Endothelial cell of hepatic sinusoid (primary cell): ENCODE results near the gene RPS6KC1.
"Not testable (repeated sequence)": the region's sequence is repeated elsewhere in the genome, so short reads cannot be mapped to it uniquely, and the experiment has no call there.

Source experiments
- in situ Hi-C: cut with HindIII; loops from 2 replicates; pipeline ENCODE4 v1.10.0; 2017; ENCODE audit warnings: low sequenced_read_pairs

RPS6KC1 gene

DNA sequence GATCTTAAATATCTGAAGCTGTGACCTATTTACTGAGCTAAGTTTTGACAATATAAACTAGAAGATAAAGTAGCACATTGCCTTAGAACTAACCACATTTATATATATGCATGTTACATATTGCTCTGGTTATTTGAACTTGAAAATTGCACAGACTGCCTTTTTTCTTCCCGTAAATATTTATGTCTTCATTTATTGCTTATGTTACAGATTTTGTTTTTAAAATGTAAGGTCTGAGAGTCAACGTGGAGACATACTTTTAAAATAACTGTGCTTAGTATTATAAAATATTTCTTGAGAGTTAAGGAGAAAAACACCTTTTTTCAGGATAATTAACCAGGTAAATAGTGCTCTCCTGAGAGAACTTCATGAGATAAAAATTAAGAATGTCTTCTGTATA, 3.1 kb downstream of the RPS6KC1 start:
- in situ Hi-C loops, result no loop called here

DNA sequence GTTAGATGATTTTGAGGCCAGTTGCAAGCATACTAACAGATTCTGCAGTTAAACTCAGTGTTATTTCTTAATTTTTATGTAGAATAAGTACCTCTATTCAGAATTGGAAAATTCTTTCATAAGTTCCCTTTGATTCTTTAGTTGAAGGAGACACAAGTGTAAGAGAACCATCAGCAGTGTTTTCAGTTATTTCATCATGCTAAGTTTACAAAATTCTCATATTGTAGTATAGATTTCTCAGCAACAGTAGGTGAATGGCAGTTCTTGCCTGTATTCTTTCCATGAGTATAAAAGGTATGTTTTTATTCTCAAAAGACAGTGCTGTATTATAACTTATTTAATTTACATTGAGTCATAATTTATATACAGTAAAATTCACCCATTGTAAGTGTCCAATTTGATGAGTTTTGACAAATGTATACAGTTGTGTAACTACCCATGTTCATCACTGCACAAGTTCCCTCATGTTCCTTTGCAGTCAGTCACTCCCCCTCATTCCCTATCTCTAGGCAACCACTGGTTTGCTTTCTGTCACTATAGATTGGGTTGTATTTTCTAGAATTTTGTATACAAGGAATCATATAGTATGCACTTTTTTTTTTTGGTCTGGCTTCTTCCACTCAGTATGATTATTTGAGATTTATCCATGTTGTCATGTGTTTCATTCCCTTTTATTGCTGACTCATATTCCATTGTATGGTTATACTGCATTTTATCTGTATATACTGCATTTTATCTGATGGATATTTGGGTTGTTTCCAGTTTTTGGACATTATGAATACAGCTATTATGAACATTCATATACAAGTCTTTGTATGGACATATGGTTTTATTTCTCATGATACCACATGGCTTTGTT, 3.9 kb downstream of the RPS6KC1 start:
- in situ Hi-C loops, result no loop called here

DNA sequence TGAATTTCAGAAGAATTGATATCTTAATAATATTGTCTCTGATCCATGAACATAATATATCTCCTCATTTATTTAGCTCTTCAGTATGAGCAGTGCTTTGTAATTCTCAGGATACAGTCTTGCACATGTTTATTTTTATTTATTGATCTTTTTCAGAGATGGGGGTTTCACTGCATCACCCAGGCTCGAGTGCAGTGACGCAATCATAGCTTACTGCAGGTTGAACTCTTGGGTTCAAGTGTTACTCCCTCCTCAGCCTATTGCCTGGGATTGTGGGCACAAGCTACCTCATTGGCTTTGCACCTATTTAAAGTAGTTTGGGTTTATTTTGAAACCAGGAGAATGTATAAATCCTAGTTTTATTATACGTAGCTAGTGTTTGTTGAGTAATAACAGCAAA, 4.7 kb downstream of the RPS6KC1 start:
- in situ Hi-C loops, result no loop called here

DNA sequence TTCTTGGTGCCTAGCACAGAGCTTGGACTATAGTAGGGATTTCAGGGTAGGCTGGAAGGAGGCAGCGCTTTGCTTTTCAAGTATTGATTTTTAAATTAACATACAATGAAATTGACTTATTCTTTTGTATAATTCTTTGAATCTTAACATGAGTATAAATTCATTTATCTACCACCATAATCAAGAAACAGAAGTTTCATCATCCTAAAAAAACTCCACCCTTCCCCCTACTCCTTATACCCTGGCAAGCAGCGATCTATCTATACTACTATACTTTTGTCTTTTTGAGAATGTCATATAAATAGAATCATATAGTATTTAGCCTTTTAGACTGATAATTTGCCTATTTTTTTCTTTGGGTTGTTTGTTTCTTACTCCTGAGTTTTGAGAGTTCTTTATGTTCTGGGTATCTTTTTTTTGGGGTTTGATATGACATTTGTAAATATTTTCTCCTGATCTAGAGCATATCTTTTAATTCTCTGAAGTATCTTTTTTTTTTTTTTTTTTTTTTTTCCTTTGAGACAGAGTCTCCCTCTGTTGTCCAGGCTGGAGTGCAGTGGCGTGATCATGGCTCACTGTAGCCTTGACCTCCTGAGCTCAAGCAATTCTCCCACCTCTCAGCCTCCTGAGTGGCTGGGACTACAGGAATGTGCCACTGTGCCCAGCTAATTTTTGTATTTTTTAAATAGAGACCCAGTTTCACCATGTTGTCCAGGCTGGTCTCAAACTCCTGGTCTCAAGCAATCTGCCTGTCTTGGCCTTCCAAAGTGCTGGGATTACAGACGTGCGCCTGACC, 6.4 kb downstream of the RPS6KC1 start:
- in situ Hi-C loops, result no loop called here

DNA sequence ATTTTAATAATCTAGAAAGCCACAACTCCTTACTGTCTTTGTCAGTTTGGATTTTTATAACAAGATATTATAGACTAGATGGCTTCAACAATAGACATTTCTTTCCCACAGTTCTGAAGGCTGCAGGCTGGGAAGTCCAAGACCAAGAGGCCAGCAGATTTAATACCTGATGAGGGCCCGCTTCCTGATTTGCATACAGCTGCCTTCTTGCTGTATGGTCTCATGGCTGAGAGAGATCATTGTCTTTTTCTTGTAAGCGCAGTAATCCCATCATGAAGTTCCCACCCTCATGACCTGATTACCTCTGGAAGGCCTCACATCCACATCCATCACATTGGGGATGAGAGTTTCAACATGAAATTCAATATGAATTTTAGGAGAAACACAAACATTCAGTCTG, 9.8 kb downstream of the RPS6KC1 start:
- in situ Hi-C loops, result no loop called here

DNA sequence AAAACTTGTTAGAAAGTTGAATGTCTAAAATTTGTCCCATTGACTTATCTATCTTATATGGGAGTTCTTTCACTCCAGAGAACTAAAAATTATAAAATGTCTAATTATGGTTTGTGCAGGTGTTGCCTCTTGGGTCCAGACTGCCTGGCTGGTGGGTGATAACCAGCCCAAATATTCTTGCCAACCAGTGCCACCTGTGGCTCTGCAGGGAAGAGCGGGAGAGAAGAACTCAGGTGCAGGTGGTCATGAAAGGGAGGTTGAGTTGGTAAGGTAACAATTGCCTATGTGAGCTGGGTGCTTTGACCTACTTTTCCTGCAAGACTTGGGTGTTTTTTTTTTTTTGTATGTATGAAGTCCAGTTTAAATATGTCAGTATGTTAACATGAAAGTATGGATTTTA, 10.2 kb downstream of the RPS6KC1 start:
- in situ Hi-C loops, result no loop called here

DNA sequence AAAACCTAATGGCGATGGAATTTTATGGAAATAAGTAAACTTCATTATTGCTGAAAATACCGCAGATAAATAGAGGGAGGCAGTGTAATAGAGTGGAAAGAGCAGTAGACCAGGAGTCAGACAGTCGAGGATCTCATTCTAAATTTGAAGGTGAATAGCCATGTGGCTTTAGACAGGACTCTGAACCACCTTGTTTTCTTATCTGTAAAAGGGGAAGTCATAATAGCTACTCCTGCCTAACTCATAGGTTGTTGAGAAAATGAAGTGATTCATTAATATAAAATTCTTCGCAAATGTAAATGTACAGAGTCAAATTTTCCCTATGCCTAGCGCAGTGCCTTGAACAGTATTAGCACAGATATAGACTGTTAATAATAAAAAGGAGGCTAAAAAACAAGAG, 14.8 kb downstream of the RPS6KC1 start:
- in situ Hi-C loops, result no loop called here

DNA sequence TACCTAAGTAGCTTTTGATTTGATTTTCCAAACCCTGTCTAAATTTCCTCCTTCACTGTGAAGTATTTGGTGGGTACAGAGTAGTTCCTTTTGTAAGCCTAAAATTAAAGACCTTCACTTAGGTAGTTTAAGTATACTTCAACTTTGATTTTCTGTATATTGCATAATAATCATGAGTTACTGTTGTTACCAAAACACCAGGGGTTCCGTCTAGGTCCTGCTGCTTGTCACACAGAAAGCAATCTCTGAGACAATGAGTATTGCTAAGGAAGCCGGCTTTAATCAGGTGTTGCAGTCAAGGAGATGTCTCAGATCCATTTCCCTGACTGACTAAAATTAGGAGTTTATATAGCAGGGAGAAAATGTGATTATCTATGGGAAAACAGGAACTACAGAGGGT, 15.3 kb downstream of the RPS6KC1 start:
- in situ Hi-C loops, result no loop called here

DNA sequence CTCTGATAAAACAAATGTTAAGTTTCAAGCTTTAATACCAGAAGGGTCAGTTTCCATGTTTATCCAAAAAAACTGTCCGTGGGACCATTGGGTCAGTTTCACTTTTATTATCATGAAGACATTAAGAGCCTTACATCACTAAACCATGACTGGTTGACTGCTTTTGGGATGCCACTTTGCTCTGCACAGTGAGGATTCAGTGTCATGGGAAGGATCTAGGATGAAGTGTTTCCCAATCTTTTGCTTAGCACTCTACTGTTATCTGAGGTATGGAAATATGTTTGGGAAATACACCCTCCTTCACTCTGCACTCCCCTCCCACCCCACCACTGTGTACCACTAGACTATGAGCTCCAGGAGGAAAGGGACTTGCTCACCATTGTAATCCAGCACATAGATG, 16.3 kb downstream of the RPS6KC1 start:
- in situ Hi-C loops, result no loop called here

DNA sequence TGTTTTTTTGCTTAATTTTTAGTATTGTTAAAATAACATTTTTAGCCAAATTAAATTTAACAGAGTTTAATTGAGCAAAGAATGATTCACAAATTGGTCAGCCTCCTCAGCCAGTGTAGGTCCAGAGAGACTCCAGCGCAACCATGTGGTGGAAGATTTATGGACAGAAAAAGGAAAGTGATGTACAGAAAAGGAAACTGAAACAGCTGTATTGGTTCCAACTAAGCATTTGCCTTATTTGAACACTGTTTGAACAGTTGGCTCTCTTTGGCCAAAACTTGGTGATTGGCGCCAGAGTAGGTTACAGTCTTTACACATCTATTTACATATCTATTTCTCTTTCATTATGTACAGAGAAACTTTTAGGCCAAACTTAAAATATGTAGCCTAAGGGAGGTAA, 19.4 kb downstream of the RPS6KC1 start:
- in situ Hi-C loops, result no loop called here

DNA sequence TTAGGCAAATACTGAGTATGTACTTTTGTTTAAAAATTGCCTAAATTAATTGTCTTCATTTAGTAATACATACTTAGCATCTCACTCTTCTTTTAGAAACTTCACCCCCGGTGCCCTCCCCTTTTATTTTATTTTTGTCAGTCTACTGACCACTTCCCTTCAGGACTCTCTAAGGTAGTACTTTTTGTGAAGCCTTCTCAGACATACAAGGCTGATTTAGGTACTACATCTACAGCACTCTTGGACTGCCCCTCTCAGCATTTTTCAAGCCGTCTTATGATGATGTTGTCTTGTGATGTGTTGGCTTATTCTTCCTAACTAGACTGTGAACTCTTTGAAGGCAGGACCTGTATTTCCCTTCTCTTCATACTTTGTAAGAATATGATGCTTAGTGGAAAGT, 24.7 kb downstream of the RPS6KC1 start:
- in situ Hi-C loops, result no loop called here

DNA sequence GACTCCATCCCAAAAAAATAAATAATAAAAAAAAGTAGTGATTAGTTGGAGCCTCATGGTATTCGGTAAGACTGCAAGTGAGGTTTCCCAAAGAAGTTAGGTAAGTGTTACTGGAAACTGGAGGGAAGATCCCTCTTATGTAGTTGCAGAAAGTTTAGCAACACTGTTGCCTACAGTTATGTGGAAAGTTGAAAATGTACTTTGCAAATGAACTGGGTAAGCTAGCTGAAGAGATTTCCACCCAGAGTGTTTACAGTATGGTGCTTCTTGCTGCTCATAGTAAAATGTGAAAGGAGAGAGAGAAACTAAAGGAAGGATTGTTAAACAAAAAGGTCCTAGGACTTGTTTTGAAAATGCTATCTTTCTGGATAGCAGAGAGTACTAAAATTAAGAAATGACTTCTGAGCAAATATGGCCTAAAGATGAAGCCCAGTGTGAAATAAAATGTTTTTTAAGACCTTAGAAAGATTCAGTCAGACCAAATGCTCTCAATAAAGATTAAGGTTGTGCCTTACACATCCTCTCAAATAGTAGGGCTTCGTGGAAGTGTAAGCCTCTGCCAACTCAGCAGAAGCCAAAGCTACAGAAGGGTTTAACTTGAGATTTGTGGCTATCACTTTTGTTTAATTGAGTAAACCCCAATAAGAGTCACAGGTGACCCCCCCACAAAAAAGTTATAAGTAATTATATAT, 31.5 kb downstream of the RPS6KC1 start:
- in situ Hi-C loops, result no loop called here

DNA sequence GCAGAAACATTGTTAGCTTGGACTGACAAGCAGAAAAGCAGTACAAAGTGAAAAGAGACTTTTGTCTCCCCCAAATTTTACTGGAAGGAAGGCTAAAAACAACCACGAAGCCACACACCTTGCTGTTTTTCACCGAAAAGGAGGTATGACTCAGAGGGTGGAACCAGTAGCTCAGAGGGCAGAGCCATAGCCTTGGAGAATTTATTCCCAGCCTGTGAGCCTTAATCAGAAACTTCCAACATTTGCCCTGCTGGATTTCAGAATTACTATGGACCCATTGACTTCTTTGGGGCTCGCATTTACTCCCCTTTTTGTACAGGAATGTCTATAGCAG, 32.0 kb downstream of the RPS6KC1 start:
- in situ Hi-C loops, result no loop called here

DNA sequence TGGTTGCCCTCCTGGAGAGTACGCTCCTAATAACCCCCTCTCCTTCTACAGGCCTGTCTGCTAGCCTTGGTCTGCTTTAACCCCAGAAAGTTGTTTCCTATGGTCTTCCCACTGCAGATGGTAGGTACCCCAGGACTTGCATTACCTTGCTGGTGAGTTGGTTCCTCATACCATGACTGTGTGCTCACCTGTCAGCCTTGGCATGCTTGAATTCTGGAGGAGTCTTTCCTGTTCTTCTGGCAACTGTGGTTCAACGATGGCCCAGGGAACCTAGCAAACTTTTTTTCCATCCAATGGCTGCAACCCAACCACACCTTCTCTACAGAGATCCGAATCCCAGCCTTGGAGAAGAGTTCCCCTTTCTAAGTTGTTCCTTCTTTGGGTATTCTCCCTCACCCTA, 36.9 kb downstream of the RPS6KC1 start:
- in situ Hi-C loops, result no loop called here

DNA sequence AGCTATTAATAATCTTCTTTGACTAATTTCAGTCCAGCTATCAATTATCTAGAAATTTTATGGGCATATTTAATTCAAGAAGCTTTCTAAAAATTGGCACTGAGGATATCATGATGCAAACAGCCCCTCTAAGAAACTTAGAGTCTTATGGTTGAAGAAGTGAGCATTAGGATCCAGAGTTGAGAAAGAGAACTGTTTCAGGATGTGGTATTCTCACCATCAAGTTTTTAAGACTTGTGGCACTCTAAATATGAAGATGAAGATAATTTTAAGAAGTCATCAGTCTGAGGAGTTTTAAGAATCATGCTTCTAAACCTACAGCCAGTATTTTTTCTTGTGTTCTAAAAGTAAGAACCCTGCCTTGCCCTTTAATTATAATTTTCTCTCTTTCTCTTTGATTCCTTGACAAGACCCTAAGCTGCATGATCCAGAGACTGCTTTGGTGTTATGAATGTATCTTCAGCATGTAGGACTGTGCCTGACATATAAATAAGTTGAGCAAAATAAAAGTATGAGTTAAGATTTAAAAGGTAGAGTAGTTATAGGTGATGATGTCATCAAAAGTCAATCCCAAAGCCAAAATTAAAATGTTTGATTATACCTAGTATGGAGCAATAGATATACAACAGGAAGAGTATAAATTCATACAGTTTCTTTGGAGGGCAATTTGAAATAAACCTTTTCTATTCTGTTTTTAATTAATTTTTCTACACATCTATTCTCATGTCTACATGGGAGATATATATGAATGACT, 39.1 kb downstream of the RPS6KC1 start:
- in situ Hi-C loops, result no loop called here

DNA sequence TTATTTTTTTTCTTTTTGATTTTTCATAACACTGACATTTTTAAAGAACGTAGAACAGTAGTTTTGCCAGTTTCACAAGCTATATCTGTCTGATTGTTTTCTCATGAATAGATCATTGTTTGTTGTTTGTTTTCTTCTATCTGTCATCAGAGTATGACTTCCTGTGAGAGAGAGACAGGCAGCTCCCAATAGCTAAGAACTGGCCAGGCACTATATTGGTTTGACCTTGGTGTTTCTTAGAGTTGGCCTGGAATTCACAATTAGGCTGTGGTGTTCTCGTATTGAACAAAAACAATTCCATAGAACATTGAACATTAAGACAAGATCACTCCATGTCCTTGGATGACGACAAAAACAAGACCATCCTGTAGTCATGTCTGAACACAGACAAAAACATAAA, 43.4 kb downstream of the RPS6KC1 start:
- in situ Hi-C loops, result no loop called here

DNA sequence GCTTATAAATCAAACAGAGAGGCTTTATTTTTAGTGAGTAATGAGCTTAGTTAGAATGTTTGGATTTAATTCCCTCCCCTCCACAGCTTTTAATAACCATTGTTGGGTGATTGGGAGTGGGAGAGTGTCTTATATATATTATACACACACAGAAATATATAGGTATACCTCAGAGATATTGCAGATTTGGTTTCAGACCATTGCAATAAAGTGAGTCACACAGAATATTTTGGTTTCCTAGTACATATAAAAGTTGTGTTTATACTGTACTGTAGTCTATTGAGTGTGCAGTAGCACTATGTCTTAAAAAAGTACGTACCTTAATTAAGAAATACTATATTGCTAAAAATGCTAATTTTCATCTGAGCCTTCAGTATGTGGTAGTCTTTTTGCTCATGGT, 44.4 kb downstream of the RPS6KC1 start:
- in situ Hi-C loops, result no loop called here

DNA sequence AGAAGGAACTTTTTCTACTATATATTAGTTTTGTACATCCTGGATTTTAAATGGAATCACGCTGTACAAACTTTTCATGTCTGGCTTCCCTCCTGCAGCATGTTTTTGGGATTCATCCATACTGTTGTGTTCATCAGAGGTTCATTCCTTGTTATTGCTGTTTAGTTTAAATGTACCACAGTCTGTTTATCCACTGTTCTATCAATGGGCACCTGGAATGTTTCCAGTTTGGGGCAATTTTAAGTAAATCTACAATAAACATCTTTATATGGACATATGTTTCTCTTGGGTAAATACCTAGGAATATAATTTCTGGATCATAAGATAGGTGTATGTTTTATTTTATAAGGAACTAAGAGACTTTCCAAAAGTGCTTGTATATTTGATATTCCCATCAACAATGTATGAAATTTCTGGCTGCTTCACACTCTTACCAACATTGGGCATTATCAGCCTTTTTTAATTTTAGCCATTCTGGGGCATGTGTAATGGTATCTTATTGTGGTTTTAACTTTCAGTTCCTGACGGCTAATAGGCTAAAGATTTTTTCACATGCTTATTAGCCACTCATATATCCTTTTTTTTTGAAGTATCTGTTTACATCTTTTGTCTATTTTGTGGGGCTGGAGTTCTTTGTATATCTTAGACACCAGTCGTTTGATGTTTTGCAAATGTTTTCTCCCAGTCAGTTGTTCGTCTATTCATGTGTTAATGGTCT, 48.8 kb downstream of the RPS6KC1 start:
- in situ Hi-C loops, result no loop called here

DNA sequence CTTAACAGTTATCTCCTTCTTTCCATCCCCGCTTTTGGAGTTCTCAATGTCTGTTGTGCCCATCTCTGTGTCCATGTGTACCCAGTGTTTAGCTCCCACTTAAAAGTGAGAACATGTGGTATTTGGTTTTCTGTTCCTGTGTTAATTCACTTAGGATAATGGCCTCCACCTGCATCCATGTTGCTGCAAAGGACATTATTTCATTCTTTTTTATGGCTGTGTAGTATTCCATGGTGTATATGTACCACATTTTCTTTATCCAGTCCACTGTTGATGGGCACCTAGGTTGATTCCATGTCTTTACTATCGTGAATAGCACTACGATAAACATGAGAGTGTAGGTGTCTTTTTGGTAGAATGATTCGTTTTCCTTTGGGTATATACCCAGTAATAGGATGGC, 49.5 kb downstream of the RPS6KC1 start:
- in situ Hi-C loops, result not testable (repeated sequence)
